Kidney epithelial cell (primary cell): Measurements from ENCODE around the gene ACE. TPM values are rescaled to one million over a fixed set of nuclear protein-coding genes. Genes with fewer than 3 reads are reported as not detected.

Experiments used
- DNase-seq: peaks from one replicate; pipeline ENCODE4 v3.0.0-alpha.2; 2010; ENCODE audit warnings: low read depth
- H3K27me3 ChIP-seq: 2 replicates; pipeline ENCODE4 v1.6.0; 2011; ENCODE audit warnings: low read length; ENCODE audit not compliant: control insufficient read depth, insufficient read depth
- H3K36me3 ChIP-seq: 2 replicates; pipeline ENCODE4 v1.5.1; 2011; ENCODE audit warnings: low read length; ENCODE audit not compliant: control insufficient read depth, insufficient read depth
- H3K4me3 ChIP-seq: 2 replicates; pipeline ENCODE4 v1.5.1; 2011; ENCODE audit warnings: low read depth, mild to moderate bottlenecking, control low read depth, low read length
- CTCF ChIP-seq: IDR thresholded peaks from 2 replicates; pipeline ENCODE4 v1.5.1; 2011; ENCODE audit warnings: mild to moderate bottlenecking, moderate library complexity, low read length, control low read depth, inconsistent platforms; ENCODE audit not compliant: insufficient read depth, poor library complexity, severe bottlenecking
- total RNA-seq: library from RNA; depleted of rRNA; stranded (reverse); fragments of >200 nt; gene quantifications from 2 replicates; pipeline ENCODE4 v1.2.3, GENCODE V29; 2015

The ACE gene
- total RNA-seq, 1 donor from 2014 or later, result 1.5 TPM

GRCh38 chr17:63505341-63505740, 28.5 kb downstream of the ACE start:
- no peak for TF ChIP-seq CTCF
- no peak for DNase-seq
- H3K27me3 ChIP-seq, result peaks cover 3% of the 10 kb centered on the region
- H3K36me3 ChIP-seq, result no peaks in the 10 kb centered on the region
- no peak overlapping the region for H3K4me3 ChIP-seq

DNA sequence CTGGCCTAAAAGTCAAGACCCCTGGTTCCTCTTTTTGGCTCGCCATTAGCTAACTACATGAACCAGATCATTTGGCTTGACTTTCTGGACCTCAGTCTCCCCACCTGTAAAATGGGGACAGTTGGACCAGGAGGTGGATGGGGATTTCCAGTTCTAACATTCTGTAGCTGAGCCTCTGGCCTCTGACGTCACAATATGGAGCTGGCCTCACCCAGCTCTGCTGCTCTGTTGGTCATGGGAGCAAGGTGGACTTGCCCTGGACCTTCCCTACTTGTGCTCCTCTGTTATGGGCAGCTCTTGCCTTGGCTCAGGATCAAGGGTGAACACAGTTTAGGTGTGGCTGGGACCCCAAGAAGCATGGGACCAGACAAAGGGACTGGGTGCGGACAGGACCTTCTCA, 29.8 kb downstream of the ACE start:
- no peak for DNase-seq
- TF ChIP-seq CTCF, result no peak
- no peak overlapping the region for H3K4me3 ChIP-seq

DNA sequence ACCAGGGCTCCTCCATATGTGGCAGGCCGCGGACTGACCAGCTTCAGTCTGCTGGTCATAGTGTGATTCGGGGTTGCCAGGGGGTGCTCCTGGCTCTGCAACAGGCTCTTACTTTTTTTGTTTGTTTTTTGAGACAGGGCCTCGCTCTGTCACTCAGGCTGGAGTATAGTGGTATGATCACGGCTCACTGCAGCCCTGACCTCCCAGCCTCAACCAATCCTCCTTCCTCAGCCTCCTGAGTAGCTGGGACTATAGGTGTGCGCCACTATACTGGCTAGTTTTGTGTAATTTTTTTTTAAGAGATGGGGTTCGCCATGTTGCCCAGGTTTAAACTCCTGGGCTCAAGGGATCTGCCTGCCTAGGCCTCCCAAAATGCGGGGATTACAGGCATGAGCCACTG, 34.5 kb downstream of the ACE start:
- H3K27me3 ChIP-seq, result no peaks in the 10 kb centered on the region
- no peak for DNase-seq
- no peak overlapping the region for H3K4me3 ChIP-seq

More for the DNA sequence above, 29.8 kb downstream of the ACE start:
- Histone ChIP-seq H3K36me3 (no peaks in the 10 kb centered on the region), H3K27me3 (no peaks in the 10 kb centered on the region)

GRCh38 chr17:63512388-63512787, 35.5 kb downstream of the ACE start:
- TF ChIP-seq CTCF, result no peak
- Histone ChIP-seq H3K36me3 (no peaks in the 10 kb centered on the region), H3K4me3 (no peak overlapping the region), H3K27me3 (no peaks in the 10 kb centered on the region)
- no peak for DNase-seq

More for the DNA sequence above, 34.5 kb downstream of the ACE start:
- no peaks in the 10 kb centered on the region for H3K36me3 ChIP-seq
- TF ChIP-seq CTCF, result no peak

DNA sequence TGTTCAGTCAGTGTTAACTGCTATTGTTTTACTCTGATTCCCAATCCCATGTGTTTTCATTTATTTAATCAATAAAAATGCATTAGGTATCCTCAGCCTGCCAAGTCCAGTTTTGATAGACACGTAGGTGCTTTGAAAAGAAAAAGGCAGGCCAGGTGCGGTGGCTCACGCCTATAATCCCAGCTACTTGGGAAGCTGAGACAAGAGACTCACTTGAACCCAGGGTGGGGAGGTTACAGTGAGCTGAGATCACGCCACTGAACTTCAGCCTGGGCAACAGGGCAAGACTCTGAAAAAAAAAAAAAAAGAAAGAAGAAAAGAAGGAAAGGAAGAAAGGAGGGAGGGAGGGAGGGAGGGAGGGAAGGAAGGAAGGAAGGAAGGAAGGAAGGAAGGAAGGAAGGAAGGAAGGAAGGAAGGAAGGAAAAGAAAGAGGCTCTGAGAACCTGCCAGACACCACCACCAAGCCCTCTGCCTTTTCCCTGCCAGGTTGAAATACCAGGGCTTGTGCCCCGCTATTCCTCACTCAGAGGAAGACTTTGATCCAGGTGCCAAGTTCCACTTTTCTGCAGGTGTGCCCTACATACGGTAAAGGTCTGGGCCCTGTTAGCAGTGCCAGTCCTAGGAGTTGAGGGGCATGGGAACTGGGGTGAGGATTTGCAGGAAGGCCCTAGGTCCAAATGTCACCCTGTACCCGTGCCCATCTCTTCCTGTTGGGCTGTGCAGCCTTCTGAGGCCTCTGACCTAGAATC, 36.2 kb downstream of the ACE start:
- Histone ChIP-seq H3K27me3 (no peaks in the 10 kb centered on the region), H3K36me3 (no peaks in the 10 kb centered on the region), H3K4me3 (no peak overlapping the region)
- DNase-seq, result no peak
- no peak for TF ChIP-seq CTCF

DNA sequence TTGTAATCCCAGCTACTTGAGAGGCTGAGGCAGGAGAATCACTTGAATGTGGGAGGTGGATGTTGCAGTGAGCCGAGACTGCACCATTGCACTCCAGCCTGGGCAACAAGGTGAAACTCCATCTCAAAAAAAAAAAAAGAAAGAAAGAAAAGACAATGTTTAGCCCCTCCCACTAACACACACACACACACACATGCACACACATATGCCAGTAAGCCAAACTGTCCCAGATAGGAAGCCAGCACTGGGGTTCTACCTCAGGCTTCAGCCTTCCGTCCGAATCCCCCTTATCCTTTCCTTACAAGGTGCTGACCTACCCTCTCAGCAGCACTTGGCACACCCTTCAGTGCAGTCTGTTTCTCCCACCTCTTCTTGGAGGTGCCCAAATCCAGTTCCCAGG, 37.6 kb downstream of the ACE start:
- no peak overlapping the region for H3K4me3 ChIP-seq
- TF ChIP-seq CTCF, result no peak
- DNase-seq, result no peak
- H3K27me3 ChIP-seq, result no peaks in the 10 kb centered on the region
- H3K36me3 ChIP-seq, result no peaks in the 10 kb centered on the region
